Lung microvascular endothelial cell (primary cell): ENCODE measurements around the gene ENDOU. TPM values are rescaled to one million over a fixed set of nuclear protein-coding genes. Genes with fewer than 3 reads are reported as not detected.
A peak's percentile ranks its signal among the peaks of the same experiment; 100 is the strongest.

ENCODE experiments used
- DNase-seq, 2 donors: peaks; one replicate each; pipeline versions ENCODE4 v3.0.0 to v3.0.0-alpha.2; 2010; ENCODE audit warnings: low read depth in 2 of 2
- total RNA-seq: library from RNA; depleted of rRNA; stranded (reverse); fragments of >200 nt; gene quantifications from 2 replicates; pipeline ENCODE4 v1.2.1, GENCODE V29; 2014

ENDOU gene
- total RNA-seq, 1 donor from 2014 or later: not detected

GRCh38 chr12:47722136-47722834, 3.0 kb downstream of the ENDOU start:
- no peak for DNase-seq

GRCh38 chr12:47721431-47721973, 3.8 kb downstream of the ENDOU start:
- DNase-seq: no peak

- no peak for DNase-seq
Measured at GRCh38 chr12:47718531-47718930, 6.8 kb downstream of the ENDOU start.

DNA sequence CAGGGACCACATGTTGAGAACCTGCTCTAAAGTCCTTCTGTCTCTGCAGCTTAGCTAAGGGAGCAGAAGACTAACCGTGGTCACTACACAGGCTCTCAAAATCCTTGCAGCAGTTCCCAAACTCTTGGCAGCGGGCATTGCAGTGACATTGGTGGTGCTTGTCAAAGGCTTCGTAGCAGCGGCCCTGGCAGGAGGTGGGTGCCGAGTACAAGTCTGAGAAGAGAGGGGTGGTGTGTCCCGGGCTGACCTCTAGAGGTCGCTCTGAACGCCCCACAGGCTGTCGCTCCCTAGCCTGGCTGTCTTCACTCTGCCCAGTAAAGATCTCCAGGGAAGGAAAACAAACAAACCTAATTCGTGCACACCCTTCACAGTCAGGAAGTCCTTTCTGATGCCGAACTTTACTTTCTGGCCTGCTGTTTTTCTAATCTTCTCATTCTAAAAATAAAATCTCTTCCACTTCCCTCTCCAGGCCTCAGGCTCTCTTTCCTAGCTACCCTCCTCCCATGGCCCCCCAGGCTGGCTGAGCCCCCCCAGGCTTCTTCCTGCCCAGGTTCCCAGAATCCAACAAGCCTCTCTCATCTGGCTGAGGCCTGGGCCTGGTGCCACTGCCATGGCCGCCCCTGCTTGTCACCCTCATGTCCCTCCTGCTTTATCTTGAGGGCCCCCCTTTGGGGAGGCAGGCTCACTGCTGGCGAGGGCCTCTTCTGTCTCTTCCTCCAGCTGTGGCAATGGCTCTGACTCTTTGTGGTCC, 7.7 kb downstream of the ENDOU start:
- peak; percentile 72 to 91 for DNase-seq

DNA sequence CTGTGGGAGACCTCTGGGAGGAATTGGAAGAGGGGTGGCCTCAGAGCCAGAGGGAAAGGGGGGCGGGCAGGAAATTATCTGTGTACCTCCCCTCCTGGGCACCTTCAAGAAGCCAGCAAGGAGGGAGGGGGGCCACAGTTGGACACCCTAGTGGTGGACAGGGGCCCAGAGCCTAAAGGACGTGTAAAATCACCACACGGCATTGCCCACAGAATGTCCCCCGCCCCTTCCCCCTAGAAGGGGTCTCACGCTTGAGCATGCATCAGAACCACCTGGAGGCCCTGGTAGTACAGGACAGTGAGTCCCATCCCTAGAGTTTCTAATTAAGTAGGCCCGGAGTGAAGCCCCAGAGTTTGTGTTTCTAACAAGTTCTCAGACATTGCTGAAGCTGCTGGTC, 8.2 kb downstream of the ENDOU start:
- no peak for DNase-seq

- no peak for DNase-seq
Measured at GRCh38 chr12:47715877-47716548, 9.3 kb downstream of the ENDOU start.

- DNase-seq: peak; percentile 82 to 86
Measured at GRCh38 chr12:47715393-47715876, 9.9 kb downstream of the ENDOU start.

DNA sequence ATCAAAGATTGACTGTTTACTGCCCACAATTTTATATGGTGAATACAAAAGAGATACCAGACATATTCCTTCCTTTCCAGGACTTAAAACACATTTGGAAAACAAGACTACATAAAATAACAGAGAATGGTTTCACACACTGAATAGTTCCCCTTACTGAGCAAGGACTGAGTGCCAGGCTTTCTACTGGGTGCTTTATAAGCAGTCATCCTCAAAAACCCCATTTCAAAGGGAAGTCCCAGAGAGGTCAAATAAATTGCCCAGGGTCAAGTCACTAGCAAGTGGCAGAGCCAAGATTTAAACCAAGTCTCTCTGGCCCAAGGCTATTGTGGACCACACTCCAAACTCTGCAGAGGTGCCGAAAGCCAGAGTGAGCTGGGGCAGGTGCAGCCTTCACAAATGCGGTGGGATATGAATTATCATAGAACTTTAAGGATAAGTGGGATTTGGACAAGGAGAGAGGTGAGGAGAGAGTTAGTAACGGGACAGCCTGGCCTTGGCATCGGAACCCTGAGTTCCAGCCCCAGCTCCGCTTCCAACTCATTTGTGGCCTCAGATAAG, 10.4 kb downstream of the ENDOU start:
- DNase-seq: no peak

DNA sequence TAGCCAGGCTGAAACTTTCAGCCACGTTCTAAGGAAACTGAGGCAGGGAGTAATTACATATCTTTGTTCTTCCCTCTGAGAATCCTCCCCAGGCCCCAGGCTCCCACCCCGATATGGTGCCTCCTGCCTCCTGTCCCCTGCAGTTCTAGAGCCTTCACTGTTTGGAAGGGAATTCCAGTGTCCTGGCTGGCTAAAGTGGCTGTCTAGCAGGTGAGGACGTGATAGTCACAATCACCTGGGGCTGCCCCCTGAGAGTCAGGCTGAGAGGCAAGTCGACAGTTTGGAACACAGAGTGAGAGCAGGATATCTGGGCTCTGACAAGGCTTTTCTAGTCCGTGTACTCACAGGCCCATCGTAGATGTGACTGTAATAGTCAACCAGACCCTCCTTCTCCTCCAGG, 13.1 kb downstream of the ENDOU start:
- DNase-seq: no peak

DNA sequence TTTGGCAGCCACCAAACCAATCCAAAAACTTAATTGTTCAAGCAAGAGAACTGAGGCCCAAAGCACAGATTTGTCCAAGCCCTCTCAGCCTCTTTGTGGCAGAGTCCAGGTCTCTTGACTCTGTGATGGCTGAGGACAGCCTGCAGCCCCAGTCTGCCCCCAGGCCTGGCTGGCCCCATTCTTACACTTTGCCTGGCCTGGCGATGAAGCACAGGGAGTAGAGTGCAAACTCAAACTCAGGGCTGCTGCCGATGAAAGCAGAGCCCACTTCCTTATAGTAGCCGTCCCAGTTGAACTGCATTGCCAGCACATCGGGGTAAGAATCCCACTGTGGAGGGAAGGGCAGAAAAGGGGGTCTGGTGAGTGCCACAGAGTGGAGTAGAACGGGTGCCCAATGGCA, 13.8 kb downstream of the ENDOU start:
- no peak for DNase-seq

DNA sequence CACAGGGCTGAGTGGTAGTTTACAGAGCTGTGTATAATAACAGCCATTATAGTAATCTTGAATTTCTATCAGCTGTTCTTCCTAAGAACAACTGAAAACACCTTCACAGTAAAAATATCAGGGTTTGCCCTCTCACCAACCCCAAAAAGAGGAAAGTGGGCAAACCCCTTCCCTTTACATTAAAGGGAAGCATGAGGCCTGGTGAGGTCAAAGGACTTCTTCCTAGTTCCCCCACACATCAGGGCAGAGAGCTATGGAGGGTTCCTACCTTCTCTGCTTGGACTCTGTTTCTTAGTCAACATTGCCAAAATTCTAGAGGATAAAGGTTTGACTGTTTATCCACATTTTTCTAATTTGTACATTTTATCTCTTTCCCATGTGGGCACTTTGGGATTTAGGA, 15.0 kb downstream of the ENDOU start:
- no peak for DNase-seq

GRCh38 chr12:47709671-47710070, 15.6 kb downstream of the ENDOU start:
- no peak for DNase-seq

DNA sequence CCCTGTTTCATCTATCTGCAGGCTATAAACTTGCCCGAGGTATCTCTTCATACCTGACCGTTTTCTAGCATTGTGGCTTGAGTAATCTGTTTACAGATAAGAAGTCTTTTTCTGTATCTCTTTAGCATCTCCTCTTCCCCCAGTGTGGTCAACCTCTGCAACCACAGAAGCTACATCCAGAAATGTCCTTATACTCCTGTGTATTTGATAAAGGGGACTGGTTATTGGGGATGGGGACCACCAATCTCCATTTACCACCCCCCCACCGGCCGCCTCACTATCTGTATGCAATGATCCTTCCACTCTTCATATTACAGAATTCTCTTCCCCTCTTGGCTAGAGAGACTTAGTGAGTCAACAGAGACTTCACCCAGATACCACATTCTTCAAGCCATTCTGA, 16.1 kb downstream of the ENDOU start:
- DNase-seq: no peak

DNA sequence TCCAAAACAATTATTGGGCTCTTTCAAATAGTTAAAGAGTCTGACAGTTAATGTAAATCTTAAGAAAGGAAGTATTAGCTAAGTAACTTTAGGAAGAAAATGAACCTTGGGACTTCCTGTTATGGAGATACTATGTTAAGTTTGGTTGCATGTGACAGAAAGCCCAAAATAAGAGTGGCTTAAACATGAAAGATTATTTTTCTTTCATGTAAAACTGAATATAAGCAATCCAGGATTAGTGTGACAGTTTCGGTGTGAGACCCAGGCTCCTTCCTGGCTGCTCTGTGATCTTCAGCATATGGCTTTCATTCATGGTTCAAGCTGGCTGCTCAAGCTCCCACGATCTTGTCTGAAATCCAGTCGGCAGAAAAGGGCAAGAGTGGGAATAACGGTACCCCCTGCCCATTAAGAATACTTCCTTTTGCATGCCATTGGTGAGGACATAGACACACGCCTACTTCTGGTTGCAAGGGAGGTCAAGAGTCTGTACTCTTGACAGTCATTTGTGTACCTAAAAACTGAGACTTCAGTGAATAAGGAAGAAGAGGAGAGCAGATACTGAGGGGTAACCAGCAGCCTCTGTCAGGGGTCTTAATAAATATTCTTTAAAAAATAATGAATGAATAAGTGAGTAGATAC, 17.3 kb downstream of the ENDOU start:
- no peak for DNase-seq

DNA sequence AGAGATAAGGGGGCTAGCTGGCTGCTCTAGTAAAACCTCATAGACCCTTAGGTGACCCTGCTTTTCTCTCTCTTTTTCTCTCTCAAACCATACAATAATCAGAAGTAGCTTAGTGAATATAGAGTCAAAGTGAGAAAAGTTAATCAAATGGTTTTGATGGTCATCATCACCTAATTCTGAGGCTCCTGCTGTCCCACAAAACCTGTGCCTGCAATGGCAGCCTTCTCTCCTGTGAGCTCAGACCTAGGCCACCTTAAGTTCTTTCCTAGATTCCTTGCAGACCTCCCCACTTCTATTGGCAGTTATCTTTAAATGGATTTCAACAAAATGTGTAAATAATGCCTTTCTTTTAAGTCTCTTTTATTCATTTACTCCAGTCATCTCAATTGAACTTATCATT, 17.9 kb downstream of the ENDOU start:
- DNase-seq: no peak

DNA sequence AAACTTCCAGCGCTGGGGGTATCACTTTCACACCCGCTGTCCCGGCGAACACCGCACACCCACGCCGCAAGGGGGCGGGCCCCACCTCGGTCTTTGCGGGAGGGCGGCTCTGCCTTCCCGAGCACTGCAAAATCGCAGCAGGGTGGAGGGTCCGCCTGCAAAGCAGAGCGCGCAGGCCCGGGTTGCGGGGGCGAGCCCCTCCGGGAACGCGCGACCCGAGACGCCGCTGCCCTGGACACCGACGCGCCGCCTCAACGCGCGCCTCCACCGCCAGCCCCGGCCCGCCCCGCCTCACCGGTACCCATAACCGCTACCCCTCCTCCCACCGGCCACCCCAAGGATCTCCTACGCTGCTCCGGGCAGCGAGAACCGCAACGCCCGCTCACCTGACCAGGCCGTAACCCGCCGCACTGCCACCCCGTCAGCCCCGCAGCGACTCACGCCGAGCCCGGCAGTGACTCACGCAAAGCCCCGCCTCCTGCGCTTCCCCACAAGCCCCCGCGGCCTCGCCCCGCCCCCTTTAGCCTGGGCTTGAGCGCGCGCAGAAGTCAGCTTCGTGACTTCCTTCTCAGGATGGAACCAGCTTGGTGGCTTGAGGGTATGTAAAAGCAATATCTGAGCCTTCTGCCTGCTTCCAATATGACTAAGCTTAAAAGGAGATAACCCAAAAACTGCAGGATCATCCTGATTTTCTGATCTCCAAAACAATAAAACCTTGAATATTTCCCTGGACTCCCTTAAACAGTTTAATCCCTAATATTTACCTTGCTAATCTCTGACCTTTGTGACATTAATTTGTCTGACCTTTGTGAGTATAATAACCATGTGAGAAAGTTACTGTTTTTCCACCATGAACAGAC, 19.5 kb downstream of the ENDOU start, which contains the start of gene RPAP3:
Gene RPAP3, minus strand, starts transcription at position 465 of the 860 bp plus-strand sequence. CDS start 3,190 bp downstream, outside the sequence.
- DNase-seq: peak; percentile 93 to 97

- no peak for DNase-seq
Measured at GRCh38 chr12:47705229-47705565, 20.1 kb downstream of the ENDOU start.

DNA sequence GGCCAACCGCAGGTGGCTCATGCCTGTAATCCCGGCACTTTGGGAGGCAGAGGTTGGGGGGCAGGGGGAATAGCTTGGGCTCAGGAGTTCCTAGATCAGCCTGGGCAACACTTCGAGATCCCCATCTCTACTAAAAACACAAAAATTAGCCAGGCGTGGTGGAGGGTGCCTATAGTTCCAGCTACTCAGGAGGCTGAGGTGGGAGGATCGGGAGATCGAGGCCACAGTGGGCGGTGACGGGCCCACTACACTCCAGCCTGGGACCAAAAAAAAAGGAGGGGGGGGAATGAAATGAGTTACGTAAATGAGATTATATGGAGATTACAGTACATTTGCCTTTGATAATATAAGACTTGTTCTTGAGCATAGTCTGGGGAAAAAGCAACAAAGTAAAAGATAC, 20.6 kb downstream of the ENDOU start:
- DNase-seq: no peak

DNA sequence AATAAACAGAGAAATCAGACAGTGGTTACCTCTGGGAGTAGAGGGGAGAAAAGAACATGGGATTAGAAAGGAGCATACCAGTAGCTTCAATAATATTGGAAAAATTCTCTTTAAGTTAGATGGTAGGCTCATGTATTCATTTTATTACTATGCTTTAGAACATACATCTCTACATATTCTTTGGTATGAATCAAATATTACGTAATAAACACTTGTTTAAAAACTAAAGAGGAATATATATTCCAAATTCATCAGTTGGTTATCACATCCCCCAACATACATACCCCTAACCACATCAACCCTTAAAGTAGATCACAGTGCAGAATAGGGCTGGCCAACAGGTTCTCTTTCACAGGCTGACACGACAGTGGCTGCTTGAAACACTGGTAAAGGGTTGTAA, 25.0 kb downstream of the ENDOU start:
- DNase-seq: no peak

DNA sequence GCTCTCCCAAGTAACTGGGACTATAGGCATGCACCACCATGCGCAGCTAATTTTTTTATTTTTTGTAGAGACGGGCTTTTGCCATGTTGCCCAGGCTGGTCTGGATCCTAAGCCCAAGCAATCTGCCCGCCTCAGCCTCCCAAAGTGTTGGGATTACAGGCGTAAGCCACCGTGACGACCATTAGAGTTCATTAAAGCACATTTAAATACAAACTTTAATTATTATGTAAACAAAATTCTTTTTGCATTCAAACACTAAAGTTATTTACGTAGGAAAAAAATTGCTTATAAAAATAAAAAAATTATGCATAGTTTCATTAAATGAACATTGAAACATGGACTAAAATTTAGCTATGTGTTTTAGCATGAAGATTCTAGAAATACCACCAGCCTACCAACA, 26.7 kb downstream of the ENDOU start:
- DNase-seq: no peak
